HepG2 (cell line): ENCODE results near the gene CDK5RAP2. TPM values are rescaled to one million over a fixed set of nuclear protein-coding genes. Genes with fewer than 3 reads are reported as not detected.
A peak's percentile ranks its signal among the peaks of the same experiment; 100 is the strongest.

ENCODE experiments used
- ATAC-seq: fragments of 200-7000 bp; cut with Tn5 transposase; 3 replicates; pipeline ENCODE4 v1.9.1; 2020; ENCODE audit warnings: mild to moderate bottlenecking, moderate library complexity
- BruUV-seq: library from RNA; stranded (reverse); fragments of 400-500 nt; replicated peaks from 2 replicates; lab custom pipeline; 2021; lab: Mats Ljungman, UMichigan
- CTCF ChIA-PET: fragments of 300-600 bp; formaldehyde crosslinking; extraction: SDS; loops from one replicate; lab custom pipeline; 2021; ENCODE audit warnings: low total read pairs, inconsistent platforms, low intra/inter-chr PET ratio; lab: Yijun Ruan, JAX
- POLR2A ChIA-PET: fragments of 350-600 bp; sonication (Branson Sonifier 250); formaldehyde crosslinking; loops from one replicate; lab custom pipeline; 2020; ENCODE audit warnings: antibody characterized with exemption, inconsistent platforms; lab: Yijun Ruan, JAX
- DNase-seq: peaks from one replicate; pipeline ENCODE4 v3.0.0-alpha.2; 2015; ENCODE audit warnings: low spot score
- FAIRE-seq: peaks from 3 replicates; lab custom pipeline; 2011; peaks lifted over from hg19 to GRCh38; lab: Jason Lieb, UNC
- H2AFZ ChIP-seq: one replicate; pipeline ENCODE4 v1.6.1; 2011; ENCODE audit warnings: low read length, inconsistent platforms
- H3K27ac ChIP-seq: fragments of 300-600 bp; 3 replicates; pipeline ENCODE4 v1.8.0; 2011; ENCODE audit warnings: mixed run types, mild to moderate bottlenecking, mixed read lengths, low read length, inconsistent platforms; ENCODE audit not compliant: insufficient read depth; ENCODE audit errors: extremely low read length
- H3K27me3 ChIP-seq, 2 experiments: fragments of 200-600 bp in 1 of 2; 2 replicates in 1 of 2; 3 replicates in 1 of 2; pipeline versions ENCODE4 v1.6.0 to v1.8.0; 2011; ENCODE audit warnings: low read length in 2 of 2, mild to moderate bottlenecking in 2 of 2, moderate library complexity in 2 of 2, inconsistent platforms in 1 of 2; ENCODE audit not compliant: insufficient read depth in 2 of 2, control insufficient read depth in 1 of 2
- H3K36me3 ChIP-seq, 2 experiments: fragments of 200-600 bp in 1 of 2; replicated peaks in 1 of 2; 2 replicates in 1 of 2; 3 replicates in 1 of 2; pipeline versions ENCODE4 v1.5.1 to v1.8.0; 2011; ENCODE audit warnings: low read length in 2 of 2, inconsistent platforms in 1 of 2; ENCODE audit not compliant: insufficient read depth in 2 of 2, control insufficient read depth in 1 of 2
- H3K4me1 ChIP-seq: 2 replicates; pipeline ENCODE4 v1.5.1; 2012; ENCODE audit warnings: low read length, inconsistent platforms; ENCODE audit not compliant: insufficient read depth
- H3K4me2 ChIP-seq: 2 replicates; pipeline ENCODE4 v1.6.0; 2011; ENCODE audit warnings: low read depth, low read length, inconsistent platforms
- H3K4me3 ChIP-seq, 3 experiments: fragments of 200-600 bp in 1 of 3; sonication (generic), shearing (Covaris generic) in 1 of 3; replicated peaks in 1 of 3; 2 replicates each; pipeline ENCODE4 v1.5.1; 2011 to 2016; ENCODE audit warnings: low read length in 3 of 3, inconsistent platforms in 2 of 3, low read depth in 2 of 3, mild to moderate bottlenecking in 2 of 3, control low read depth in 1 of 3, mixed read lengths in 1 of 3; ENCODE audit not compliant: insufficient read depth in 1 of 3
- H3K79me2 ChIP-seq: one replicate; pipeline ENCODE4 v1.6.1; 2011; ENCODE audit warnings: low read length, inconsistent platforms; ENCODE audit not compliant: insufficient read depth
- H3K9ac ChIP-seq: 2 replicates; pipeline ENCODE4 v1.6.0; 2011; ENCODE audit warnings: mild to moderate bottlenecking, low read depth, low read length, inconsistent platforms; ENCODE audit not compliant: insufficient read depth
- H3K9me3 ChIP-seq: 2 replicates; pipeline ENCODE4 v1.5.1; 2012; ENCODE audit warnings: mild to moderate bottlenecking, low read length
- H4K20me1 ChIP-seq: 2 replicates; pipeline ENCODE4 v1.6.0; 2011; ENCODE audit warnings: inconsistent platforms, mild to moderate bottlenecking, low read length, moderate library complexity; ENCODE audit not compliant: insufficient read depth
- CAMTA2 ChIP-seq: sonication (generic); formaldehyde crosslinking; IDR thresholded peaks from 2 replicates; pipeline ENCODE4 v1.4.0; 2020; ENCODE audit warnings: mild to moderate bottlenecking, missing genetic modification reagents, borderline replicate concordance
- CTCF ChIP-seq: sonication (generic); formaldehyde crosslinking; IDR thresholded peaks from 2 replicates; pipeline ENCODE4 v1.5.0; 2020; ENCODE audit warnings: mild to moderate bottlenecking, missing genetic modification reagents, moderate library complexity
- HDAC1 ChIP-seq: sonication (generic); formaldehyde crosslinking; IDR thresholded peaks from 2 replicates; pipeline ENCODE4 v1.5.1; 2020; ENCODE audit warnings: mild to moderate bottlenecking, missing genetic modification reagents
- KDM1A ChIP-seq: IDR thresholded peaks from 2 replicates; pipeline ENCODE4 v1.6.1; 2016; ENCODE audit warnings: missing compliant biosample characterization
- MED1 ChIP-seq: sonication (generic); formaldehyde crosslinking; IDR thresholded peaks from 2 replicates; pipeline ENCODE4 v1.4.0; 2020; ENCODE audit warnings: missing genetic modification reagents
- MEIS2 ChIP-seq: sonication (generic); formaldehyde crosslinking; IDR thresholded peaks from 2 replicates; pipeline ENCODE4 v1.9.0; 2021; ENCODE audit warnings: mild to moderate bottlenecking, missing genetic modification reagents
- MIXL1 ChIP-seq: IDR thresholded peaks from 2 replicates; pipeline ENCODE4 v1.6.1; 2016
- NCOR1 ChIP-seq: fragments of 200-600 bp; sonication (generic); IDR thresholded peaks from 2 replicates; pipeline ENCODE4 v1.7.0; 2017; ENCODE audit warnings: antibody characterized with exemption, low read length, borderline replicate concordance
- PHF20 ChIP-seq: sonication (generic); formaldehyde crosslinking; IDR thresholded peaks from 2 replicates; pipeline ENCODE4 v1.5.0; 2020; ENCODE audit warnings: mild to moderate bottlenecking, missing genetic modification reagents
- POGZ ChIP-seq: sonication (generic); formaldehyde crosslinking; IDR thresholded peaks from 2 replicates; pipeline ENCODE4 v1.4.0; 2020; ENCODE audit warnings: mild to moderate bottlenecking, missing genetic modification reagents
- RARA ChIP-seq: IDR thresholded peaks from 2 replicates; pipeline ENCODE4 v1.6.1; 2016; ENCODE audit warnings: missing genetic modification reagents, missing compliant biosample characterization
- SAFB2 ChIP-seq: sonication (generic); formaldehyde crosslinking; IDR thresholded peaks from 2 replicates; pipeline ENCODE4 v1.5.1; 2020; ENCODE audit warnings: missing genetic modification reagents, low read depth, mild to moderate bottlenecking, borderline replicate concordance
- SKI ChIP-seq: fragments of 450-650 bp; IDR thresholded peaks from one replicate; pipeline ENCODE4 v1.6.1; 2018; ENCODE audit warnings: mild to moderate bottlenecking; ENCODE audit not compliant: partially characterized antibody
- ZBTB33 ChIP-seq: sonication (generic); formaldehyde crosslinking; IDR thresholded peaks from 2 replicates; pipeline ENCODE4 v1.4.0; 2020; ENCODE audit warnings: missing genetic modification reagents
- ZBTB38 ChIP-seq: sonication (generic); formaldehyde crosslinking; IDR thresholded peaks from 2 replicates; pipeline ENCODE4 v1.5.1; 2020; ENCODE audit warnings: mild to moderate bottlenecking, missing genetic modification reagents
- ZBTB42 ChIP-seq: sonication (generic); formaldehyde crosslinking; IDR thresholded peaks from 2 replicates; pipeline ENCODE4 v1.5.0; 2020; ENCODE audit warnings: mild to moderate bottlenecking, missing genetic modification reagents
- ZIK1 ChIP-seq: sonication (generic); formaldehyde crosslinking; IDR thresholded peaks from 2 replicates; pipeline ENCODE4 v1.5.0; 2020; ENCODE audit warnings: mild to moderate bottlenecking, low read depth, missing genetic modification reagents, borderline replicate concordance
- ZMYM3 ChIP-seq: sonication (generic); formaldehyde crosslinking; IDR thresholded peaks from 2 replicates; pipeline ENCODE4 v1.5.1; 2020; ENCODE audit warnings: mild to moderate bottlenecking, missing genetic modification reagents
- ZMYM4 ChIP-seq: sonication (generic); formaldehyde crosslinking; IDR thresholded peaks from 2 replicates; pipeline ENCODE4 v1.8.1; 2023; ENCODE audit warnings: mild to moderate bottlenecking, missing genetic modification reagents
- ZNF136 ChIP-seq: sonication (generic); formaldehyde crosslinking; IDR thresholded peaks from 2 replicates; pipeline ENCODE4 v1.8.1; 2022; ENCODE audit warnings: low read depth, mild to moderate bottlenecking, moderate library complexity, missing genetic modification reagents
- ZNF292 ChIP-seq: sonication (generic); formaldehyde crosslinking; IDR thresholded peaks from 2 replicates; pipeline ENCODE4 v1.8.1; 2022; ENCODE audit warnings: mild to moderate bottlenecking, low read depth, missing genetic modification reagents, borderline replicate concordance
- ZNF331 ChIP-seq: sonication (generic); formaldehyde crosslinking; IDR thresholded peaks from 2 replicates; pipeline ENCODE4 v1.4.0; 2020; ENCODE audit warnings: missing genetic modification reagents
- ZNF644 ChIP-seq: IDR thresholded peaks from 2 replicates; pipeline ENCODE4 v1.6.1; 2016; ENCODE audit warnings: low read depth
- ZNF761 ChIP-seq: sonication (generic); formaldehyde crosslinking; conservative IDR thresholded peaks from 2 replicates; pipeline ENCODE4 v1.4.0; 2020; ENCODE audit warnings: mild to moderate bottlenecking, missing genetic modification reagents
- WGBS: methylation state at CpG from one replicate; pipeline ENCODE4 v1.1.6; 2017; ENCODE audit warnings: low lambda C conversion rate; 5-methylcytosine and 5-hydroxymethylcytosine counted together
- in situ Hi-C: cut with HindIII; loops from 2 replicates; pipeline ENCODE4 v1.10.0; 2017; ENCODE audit warnings: low pct_unique_long_range_greater_than_20kb; ENCODE audit not compliant: extremely low pct_ligation_motif_present
- intact Hi-C: fragments of 100-400 bp; cut with micrococcal nuclease; formaldehyde crosslinking; loops from one replicate; pipeline ENCODE4 v1.10.0; 2022; ENCODE audit not compliant: unreplicated experiment
- polyA plus RNA-seq, 8 experiments: library from polyadenylated mRNA; depleted of rRNA in 3 of 8; stranded (reverse) in 7 of 8; unstranded in 1 of 8; fragments of >200 nt; fragmentation: Illumina TruSeq in 4 of 8; extraction: Trizol in 4 of 8; gene quantifications; 2 replicates each; pipeline versions ENCODE4 v1.2.1 to v1.2.3, GENCODE V29; 2011 to 2016; ENCODE audit warnings: low read depth in 4 of 8, missing spikeins in 1 of 8, mixed read lengths in 1 of 8; ENCODE audit not compliant: insufficient read depth in 1 of 8
- total RNA-seq, 5 experiments: library from RNA; depleted of rRNA; stranded (reverse); fragments of >200 nt; fragmentation: Illumina TruSeq; extraction: Trizol; gene quantifications; 2 replicates each; pipeline ENCODE4 v1.2.3, GENCODE V29; 2016; ENCODE audit warnings: low read depth in 1 of 5

Gene CDK5RAP2
- total and polyA plus RNA-seq, 2 of the 13 experiments (the other 11 are each of a cell fraction or from before 2014, with no cell fraction given) = 31.8 to 42.2 TPM

DNA sequence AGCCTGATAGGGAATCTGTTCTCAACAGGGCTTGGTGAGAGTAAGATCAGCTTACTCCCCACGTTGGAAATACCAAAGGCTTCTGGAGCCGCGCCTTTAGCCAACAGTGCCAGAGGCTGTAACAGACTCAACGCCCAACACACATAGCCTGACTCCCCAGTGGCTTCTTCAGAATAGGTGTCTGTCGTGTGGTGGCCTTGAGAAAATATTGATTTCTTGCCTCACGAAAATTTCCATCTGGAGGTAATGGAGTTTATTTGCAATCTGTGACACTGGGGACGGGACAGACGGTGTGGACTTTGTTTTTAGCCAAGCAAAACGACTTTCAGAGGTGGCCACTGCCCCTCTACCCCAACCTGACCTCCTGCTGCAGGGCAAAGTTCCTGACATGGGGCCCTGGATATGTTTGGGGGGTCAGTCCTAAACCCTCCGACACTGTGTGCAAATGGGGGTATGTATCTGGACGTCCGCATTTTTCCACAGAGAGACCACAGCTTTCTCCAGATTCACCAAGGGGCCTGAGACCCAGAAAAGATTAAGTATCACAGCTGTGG lies 189.3 kb downstream of the CDK5RAP2 start:
- Histone ChIP-seq H3K9ac (no peak overlapping the region), H3K27me3 (no peaks in the 10 kb centered on the region), H3K79me2 (no peaks in the 10 kb centered on the region), H3K4me2 (0 out of 2 replicates have a peak overlapping the region, but pooled peaks have one; percentile 16), H3K9me3 (no peaks in the 10 kb centered on the region), H3K4me3 (no peak overlapping the region), H4K20me1 (no peaks in the 10 kb centered on the region), H3K4me1 (peaks cover 90% of the 10 kb centered on the region), H2AFZ (no peak overlapping the region), H3K27ac (peak overlapping the region; percentile 76), H3K36me3 (peaks cover 18 to 61% of the 10 kb centered on the region in 2 experiments)
- FAIRE-seq (no peak), ATAC-seq (peak; percentile 60), DNase-seq (peak; percentile 57)
- in situ Hi-C loops = no loop called here
- BruUV-seq = no TSS peak
- CTCF ChIA-PET = no interaction called here
- WGBS = 34% methylated on average over 12 of the region's 12 CpGs
- POLR2A ChIA-PET = interaction anchor here (0.7 to 1.1 kb wide), 2 partner anchors 12 to 25 kb away, joined by 3 to 4 read pairs; no protein-coding TSS in a partner anchor
- intact Hi-C loops = no loop called here
- peak; percentile 62; the same call in 1 of the 2 replicates for TF ChIP-seq MIXL1 (CRISPR knock-in tag)
- peak; percentile 60 for TF ChIP-seq SKI
- no peak for TF ChIP-seq KDM1A
- no peak for TF ChIP-seq CAMTA2
- TF ChIP-seq ZNF136 (CRISPR knock-in tag) = no peak
- TF ChIP-seq ZBTB33 (CRISPR knock-in tag) = peak; percentile 85
- TF ChIP-seq POGZ (CRISPR knock-in tag) = peak; percentile 63
- no peak for TF ChIP-seq ZBTB38 (CRISPR knock-in tag)
- 0 out of 2 replicates have a peak, but pooled peaks have one; percentile 31 for TF ChIP-seq ZNF331
- peak; percentile 22; the same call in 1 of the 2 replicates for TF ChIP-seq ZNF644 (CRISPR knock-in tag)
- TF ChIP-seq ZNF761 (CRISPR knock-in tag) = 0 out of 2 replicates have a peak, but pooled peaks have one; percentile 8
- TF ChIP-seq ZMYM3 (CRISPR knock-in tag) = 0 out of 2 replicates have a peak, but pooled peaks have one; percentile 45
- TF ChIP-seq RARA (CRISPR knock-in tag) = peak; percentile 65
- TF ChIP-seq SAFB2 (CRISPR knock-in tag) = no peak
- 0 out of 2 replicates have a peak, but pooled peaks have one; percentile 36 for TF ChIP-seq PHF20
- peak; percentile 76 for TF ChIP-seq ZMYM4
- no peak for TF ChIP-seq ZBTB42 (CRISPR knock-in tag)
- TF ChIP-seq MEIS2 (CRISPR knock-in tag) = no peak
- peak; percentile 53 for TF ChIP-seq MED1 (CRISPR knock-in tag)
- TF ChIP-seq ZNF292 (CRISPR knock-in tag) = peak; percentile 19; the same call in 1 of the 2 replicates
- peak; percentile 53; the same call in 1 of the 2 replicates for TF ChIP-seq NCOR1
- peak; percentile 82 for TF ChIP-seq HDAC1 (CRISPR knock-in tag)
- no peak for TF ChIP-seq CTCF (CRISPR knock-in tag)
- TF ChIP-seq ZIK1 = no peak
